Measurements from ENCODE around the gene BEGAIN.

GRCh38 chr14:100611811-100612480 lies 24.7 kb upstream of the BEGAIN start:
- TF ChIP-seq CTCF (IDR thresholded peaks at IDR 0.05), result no peak
- no peak for TF ChIP-seq POLR2A (IDR thresholded peaks at IDR 0.05)

All from ovary (tissue), 3 donors.